ENCODE measurements around the gene PFAS. TPM values are rescaled to one million over a fixed set of nuclear protein-coding genes. Genes with fewer than 3 reads are reported as not detected.
A peak's percentile ranks its signal among the peaks of the same experiment; 100 is the strongest.

The PFAS gene
- total and polyA plus RNA-seq, 10 of the 15 experiments (the other 5 are each of a cell fraction or from before 2014, with no cell fraction given) = 13.9 to 122 (median 47.2) TPM

DNA sequence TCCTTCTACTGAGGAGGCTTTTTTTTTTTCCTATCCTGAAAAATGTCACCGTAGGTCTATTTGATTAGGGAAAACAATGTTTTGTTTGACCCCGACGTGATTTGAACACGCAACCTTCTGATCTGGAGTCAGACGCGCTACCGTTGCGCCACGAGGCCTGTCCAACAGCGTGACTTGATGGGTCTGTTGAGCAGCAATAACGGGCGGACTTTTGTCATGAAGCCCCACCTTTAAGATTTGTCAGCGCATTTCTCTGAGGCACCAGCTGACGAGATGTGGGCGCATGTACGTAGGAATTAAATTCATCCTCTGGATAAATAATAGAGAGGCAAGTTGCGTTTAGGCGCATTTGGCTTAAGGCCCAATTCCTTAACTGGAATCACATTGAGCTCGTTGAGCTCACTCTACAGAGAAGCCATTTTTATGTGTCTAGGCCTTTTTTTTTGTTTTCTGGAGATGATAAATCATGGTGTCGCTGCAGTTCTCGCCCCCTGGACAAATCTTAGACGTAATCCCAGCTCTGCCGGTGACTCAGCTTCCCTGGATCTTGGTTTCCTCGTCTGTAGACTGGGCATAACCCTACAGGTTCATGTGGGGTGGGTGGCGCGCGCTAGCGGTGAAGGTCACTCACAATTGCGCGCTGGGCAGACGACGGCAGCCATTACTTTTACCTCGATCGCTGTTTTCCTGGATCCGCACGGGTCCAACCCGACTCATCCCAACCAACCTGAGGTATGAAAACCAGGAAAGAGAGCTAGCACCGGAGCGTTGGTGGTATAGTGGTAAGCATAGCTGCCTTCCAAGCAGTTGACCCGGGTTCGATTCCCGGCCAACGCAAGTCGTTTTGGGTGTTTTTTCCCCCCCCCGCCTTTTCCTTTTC lies 28.1 kb upstream of the PFAS start (continued):
- TF ChIP-seq, protein P1, sequence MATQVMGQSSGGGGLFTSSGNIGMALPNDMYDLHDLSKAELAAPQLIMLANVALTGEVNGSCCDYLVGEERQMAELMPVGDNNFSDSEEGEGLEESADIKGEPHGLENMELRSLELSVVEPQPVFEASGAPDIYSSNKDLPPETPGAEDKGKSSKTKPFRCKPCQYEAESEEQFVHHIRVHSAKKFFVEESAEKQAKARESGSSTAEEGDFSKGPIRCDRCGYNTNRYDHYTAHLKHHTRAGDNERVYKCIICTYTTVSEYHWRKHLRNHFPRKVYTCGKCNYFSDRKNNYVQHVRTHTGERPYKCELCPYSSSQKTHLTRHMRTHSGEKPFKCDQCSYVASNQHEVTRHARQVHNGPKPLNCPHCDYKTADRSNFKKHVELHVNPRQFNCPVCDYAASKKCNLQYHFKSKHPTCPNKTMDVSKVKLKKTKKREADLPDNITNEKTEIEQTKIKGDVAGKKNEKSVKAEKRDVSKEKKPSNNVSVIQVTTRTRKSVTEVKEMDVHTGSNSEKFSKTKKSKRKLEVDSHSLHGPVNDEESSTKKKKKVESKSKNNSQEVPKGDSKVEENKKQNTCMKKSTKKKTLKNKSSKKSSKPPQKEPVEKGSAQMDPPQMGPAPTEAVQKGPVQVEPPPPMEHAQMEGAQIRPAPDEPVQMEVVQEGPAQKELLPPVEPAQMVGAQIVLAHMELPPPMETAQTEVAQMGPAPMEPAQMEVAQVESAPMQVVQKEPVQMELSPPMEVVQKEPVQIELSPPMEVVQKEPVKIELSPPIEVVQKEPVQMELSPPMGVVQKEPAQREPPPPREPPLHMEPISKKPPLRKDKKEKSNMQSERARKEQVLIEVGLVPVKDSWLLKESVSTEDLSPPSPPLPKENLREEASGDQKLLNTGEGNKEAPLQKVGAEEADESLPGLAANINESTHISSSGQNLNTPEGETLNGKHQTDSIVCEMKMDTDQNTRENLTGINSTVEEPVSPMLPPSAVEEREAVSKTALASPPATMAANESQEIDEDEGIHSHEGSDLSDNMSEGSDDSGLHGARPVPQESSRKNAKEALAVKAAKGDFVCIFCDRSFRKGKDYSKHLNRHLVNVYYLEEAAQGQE (IDR thresholded peaks at IDR 0.05; ENCODE audit: low read depth, low read length) = no peak
- TF ChIP-seq, protein P2, sequence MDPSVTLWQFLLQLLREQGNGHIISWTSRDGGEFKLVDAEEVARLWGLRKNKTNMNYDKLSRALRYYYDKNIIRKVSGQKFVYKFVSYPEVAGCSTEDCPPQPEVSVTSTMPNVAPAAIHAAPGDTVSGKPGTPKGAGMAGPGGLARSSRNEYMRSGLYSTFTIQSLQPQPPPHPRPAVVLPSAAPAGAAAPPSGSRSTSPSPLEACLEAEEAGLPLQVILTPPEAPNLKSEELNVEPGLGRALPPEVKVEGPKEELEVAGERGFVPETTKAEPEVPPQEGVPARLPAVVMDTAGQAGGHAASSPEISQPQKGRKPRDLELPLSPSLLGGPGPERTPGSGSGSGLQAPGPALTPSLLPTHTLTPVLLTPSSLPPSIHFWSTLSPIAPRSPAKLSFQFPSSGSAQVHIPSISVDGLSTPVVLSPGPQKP (IDR thresholded peaks at IDR 0.05; ENCODE audit: low read depth, low read length) = no peak
- TF ChIP-seq BHLHE40 (IDR thresholded peaks at IDR 0.05; ENCODE audit: borderline replicate concordance in 1 of 2, low read depth in 2 of 2, low read length in 1 of 2) (peak; percentile 51 to 74; a peak in 2 of 4 replicates), POLR2AphosphoS2 (IDR thresholded peaks at IDR 0.05; ENCODE audit: low read depth, low read length) (no peak), KLF5 (IDR thresholded peaks at IDR 0.05; ENCODE audit: partially characterized antibody) (peak; percentile 54), CHD1 (IDR thresholded peaks at IDR 0.05; ENCODE audit: low read depth, low read length) (no peak), NR2C1 (IDR thresholded peaks at IDR 0.05) (no peak), ZNF207 (IDR thresholded peaks at IDR 0.05; ENCODE audit: borderline replicate concordance) (no peak), MTA3 (IDR thresholded peaks at IDR 0.05; ENCODE audit: borderline replicate concordance, low read length) (no peak; the same call in 1 of the 2 replicates), RBBP5 (conservative IDR thresholded peaks at IDR 0.05) (no peak), TARDBP (IDR thresholded peaks at IDR 0.05; ENCODE audit: borderline replicate concordance) (peak; percentile 99)
- TF ChIP-seq, protein P3, sequence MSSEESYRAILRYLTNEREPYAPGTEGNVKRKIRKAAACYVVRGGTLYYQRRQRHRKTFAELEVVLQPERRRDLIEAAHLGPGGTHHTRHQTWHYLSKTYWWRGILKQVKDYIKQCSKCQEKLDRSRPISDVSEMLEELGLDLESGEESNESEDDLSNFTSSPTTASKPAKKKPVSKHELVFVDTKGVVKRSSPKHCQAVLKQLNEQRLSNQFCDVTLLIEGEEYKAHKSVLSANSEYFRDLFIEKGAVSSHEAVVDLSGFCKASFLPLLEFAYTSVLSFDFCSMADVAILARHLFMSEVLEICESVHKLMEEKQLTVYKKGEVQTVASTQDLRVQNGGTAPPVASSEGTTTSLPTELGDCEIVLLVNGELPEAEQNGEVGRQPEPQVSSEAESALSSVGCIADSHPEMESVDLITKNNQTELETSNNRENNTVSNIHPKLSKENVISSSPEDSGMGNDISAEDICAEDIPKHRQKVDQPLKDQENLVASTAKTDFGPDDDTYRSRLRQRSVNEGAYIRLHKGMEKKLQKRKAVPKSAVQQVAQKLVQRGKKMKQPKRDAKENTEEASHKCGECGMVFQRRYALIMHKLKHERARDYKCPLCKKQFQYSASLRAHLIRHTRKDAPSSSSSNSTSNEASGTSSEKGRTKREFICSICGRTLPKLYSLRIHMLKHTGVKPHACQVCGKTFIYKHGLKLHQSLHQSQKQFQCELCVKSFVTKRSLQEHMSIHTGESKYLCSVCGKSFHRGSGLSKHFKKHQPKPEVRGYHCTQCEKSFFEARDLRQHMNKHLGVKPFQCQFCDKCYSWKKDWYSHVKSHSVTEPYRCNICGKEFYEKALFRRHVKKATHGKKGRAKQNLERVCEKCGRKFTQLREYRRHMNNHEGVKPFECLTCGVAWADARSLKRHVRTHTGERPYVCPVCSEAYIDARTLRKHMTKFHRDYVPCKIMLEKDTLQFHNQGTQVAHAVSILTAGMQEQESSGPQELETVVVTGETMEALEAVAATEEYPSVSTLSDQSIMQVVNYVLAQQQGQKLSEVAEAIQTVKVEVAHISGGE (CRISPR knock-in tag; IDR thresholded peaks at IDR 0.05) = no peak
- TF ChIP-seq, protein P4, sequence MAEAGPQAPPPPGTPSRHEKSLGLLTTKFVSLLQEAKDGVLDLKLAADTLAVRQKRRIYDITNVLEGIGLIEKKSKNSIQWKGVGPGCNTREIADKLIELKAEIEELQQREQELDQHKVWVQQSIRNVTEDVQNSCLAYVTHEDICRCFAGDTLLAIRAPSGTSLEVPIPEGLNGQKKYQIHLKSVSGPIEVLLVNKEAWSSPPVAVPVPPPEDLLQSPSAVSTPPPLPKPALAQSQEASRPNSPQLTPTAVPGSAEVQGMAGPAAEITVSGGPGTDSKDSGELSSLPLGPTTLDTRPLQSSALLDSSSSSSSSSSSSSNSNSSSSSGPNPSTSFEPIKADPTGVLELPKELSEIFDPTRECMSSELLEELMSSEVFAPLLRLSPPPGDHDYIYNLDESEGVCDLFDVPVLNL (IDR thresholded peaks at IDR 0.05; ENCODE audit: low read depth, low read length) = no peak
- TF ChIP-seq, protein P5, sequence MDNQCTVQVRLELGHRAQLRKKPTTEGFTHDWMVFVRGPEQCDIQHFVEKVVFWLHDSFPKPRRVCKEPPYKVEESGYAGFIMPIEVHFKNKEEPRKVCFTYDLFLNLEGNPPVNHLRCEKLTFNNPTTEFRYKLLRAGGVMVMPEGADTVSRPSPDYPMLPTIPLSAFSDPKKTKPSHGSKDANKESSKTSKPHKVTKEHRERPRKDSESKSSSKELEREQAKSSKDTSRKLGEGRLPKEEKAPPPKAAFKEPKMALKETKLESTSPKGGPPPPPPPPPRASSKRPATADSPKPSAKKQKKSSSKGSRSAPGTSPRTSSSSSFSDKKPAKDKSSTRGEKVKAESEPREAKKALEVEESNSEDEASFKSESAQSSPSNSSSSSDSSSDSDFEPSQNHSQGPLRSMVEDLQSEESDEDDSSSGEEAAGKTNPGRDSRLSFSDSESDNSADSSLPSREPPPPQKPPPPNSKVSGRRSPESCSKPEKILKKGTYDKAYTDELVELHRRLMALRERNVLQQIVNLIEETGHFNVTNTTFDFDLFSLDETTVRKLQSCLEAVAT (IDR thresholded peaks at IDR 0.05) = 0 out of 2 replicates have a peak, but pooled peaks have one; percentile 50
- TF ChIP-seq, protein P6, sequence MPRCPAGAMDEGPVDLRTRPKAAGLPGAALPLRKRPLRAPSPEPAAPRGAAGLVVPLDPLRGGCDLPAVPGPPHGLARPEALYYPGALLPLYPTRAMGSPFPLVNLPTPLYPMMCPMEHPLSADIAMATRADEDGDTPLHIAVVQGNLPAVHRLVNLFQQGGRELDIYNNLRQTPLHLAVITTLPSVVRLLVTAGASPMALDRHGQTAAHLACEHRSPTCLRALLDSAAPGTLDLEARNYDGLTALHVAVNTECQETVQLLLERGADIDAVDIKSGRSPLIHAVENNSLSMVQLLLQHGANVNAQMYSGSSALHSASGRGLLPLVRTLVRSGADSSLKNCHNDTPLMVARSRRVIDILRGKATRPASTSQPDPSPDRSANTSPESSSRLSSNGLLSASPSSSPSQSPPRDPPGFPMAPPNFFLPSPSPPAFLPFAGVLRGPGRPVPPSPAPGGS (IDR thresholded peaks at IDR 0.05; ENCODE audit: borderline replicate concordance, insufficient read depth, low read depth, low read length, poor library complexity, severe bottlenecking) = peak; percentile 23

Data from GM12878 (cell line).